ENCODE results near the gene DAB1.

DAB1 gene

GRCh38 chr1:57325536-57325935 lies 98.3 kb downstream of the DAB1 start:
- Histone ChIP-seq H3K9me3 (ENCODE audit: control insufficient read depth, low read length) (no peaks in the 10 kb centered on the region), H3K4me1 (no peaks in the 10 kb centered on the region), H3K27ac (no peak overlapping the region), H2AFZ (no peak overlapping the region), H3K27me3 (ENCODE audit: control insufficient read depth, insufficient read depth, low read length) (no peaks in the 10 kb centered on the region), H3K4me3 (ENCODE audit: low read depth, low read length) (no peak overlapping the region), H3K9ac (no peak overlapping the region), H3K79me2 (no peaks in the 10 kb centered on the region), H3K4me2 (ENCODE audit: low read length) (no peak overlapping the region), H3K36me3 (ENCODE audit: control insufficient read depth, insufficient read depth, low read length) (no peaks in the 10 kb centered on the region)
- TF ChIP-seq CTCF (IDR thresholded peaks at IDR 0.05), result no peak

GRCh38 chr1:57325117-57325516 lies 98.7 kb downstream of the DAB1 start:
- Histone ChIP-seq H3K79me2 (no peaks in the 10 kb centered on the region), H3K9me3 (ENCODE audit: control insufficient read depth, low read length) (no peaks in the 10 kb centered on the region), H3K4me2 (ENCODE audit: low read length) (no peak overlapping the region), H2AFZ (no peak overlapping the region), H3K36me3 (ENCODE audit: control insufficient read depth, insufficient read depth, low read length) (no peaks in the 10 kb centered on the region), H3K27me3 (ENCODE audit: control insufficient read depth, insufficient read depth, low read length) (no peaks in the 10 kb centered on the region), H3K4me1 (no peaks in the 10 kb centered on the region), H3K4me3 (ENCODE audit: low read depth, low read length) (no peak overlapping the region), H3K27ac (no peak overlapping the region), H3K9ac (no peak overlapping the region)
- no peak for TF ChIP-seq CTCF (IDR thresholded peaks at IDR 0.05)

GRCh38 chr1:57324388-57324787 lies 99.5 kb downstream of the DAB1 start:
- Histone ChIP-seq H3K27ac (no peak overlapping the region), H3K36me3 (ENCODE audit: control insufficient read depth, insufficient read depth, low read length) (no peaks in the 10 kb centered on the region), H3K27me3 (ENCODE audit: control insufficient read depth, insufficient read depth, low read length) (no peaks in the 10 kb centered on the region), H3K4me2 (ENCODE audit: low read length) (no peak overlapping the region), H3K4me3 (ENCODE audit: low read depth, low read length) (no peak overlapping the region), H3K9me3 (ENCODE audit: control insufficient read depth, low read length) (no peaks in the 10 kb centered on the region), H2AFZ (no peak overlapping the region), H3K79me2 (no peaks in the 10 kb centered on the region), H3K4me1 (no peaks in the 10 kb centered on the region), H3K9ac (no peak overlapping the region)
- TF ChIP-seq CTCF (IDR thresholded peaks at IDR 0.05), result no peak

- no peak overlapping the region for H2AFZ ChIP-seq
- no peak overlapping the region for H3K4me3 ChIP-seq (ENCODE audit: low read depth, low read length)
- TF ChIP-seq CTCF (IDR thresholded peaks at IDR 0.05), result no peak
- H3K9ac ChIP-seq, result no peak overlapping the region
- H3K27me3 ChIP-seq (ENCODE audit: control insufficient read depth, insufficient read depth, low read length), result no peaks in the 10 kb centered on the region
- no peaks in the 10 kb centered on the region for H3K9me3 ChIP-seq (ENCODE audit: control insufficient read depth, low read length)
- no peaks in the 10 kb centered on the region for H3K36me3 ChIP-seq (ENCODE audit: control insufficient read depth, insufficient read depth, low read length)
- no peak overlapping the region for H3K27ac ChIP-seq
- no peak overlapping the region for H3K4me2 ChIP-seq (ENCODE audit: low read length)
- no peaks in the 10 kb centered on the region for H3K79me2 ChIP-seq
- H3K4me1 ChIP-seq, result no peaks in the 10 kb centered on the region
Measured at GRCh38 chr1:57321776-57322175, 102.1 kb downstream of the DAB1 start.

- Histone ChIP-seq H3K4me1 (no peaks in the 10 kb centered on the region), H3K36me3 (ENCODE audit: control insufficient read depth, insufficient read depth, low read length) (no peaks in the 10 kb centered on the region), H3K4me2 (ENCODE audit: low read length) (no peak overlapping the region), H3K4me3 (ENCODE audit: low read depth, low read length) (no peak overlapping the region), H2AFZ (no peak overlapping the region), H3K9ac (no peak overlapping the region), H3K9me3 (ENCODE audit: control insufficient read depth, low read length) (no peaks in the 10 kb centered on the region), H3K27ac (no peak overlapping the region), H3K79me2 (no peaks in the 10 kb centered on the region), H3K27me3 (ENCODE audit: control insufficient read depth, insufficient read depth, low read length) (no peaks in the 10 kb centered on the region)
- TF ChIP-seq CTCF (IDR thresholded peaks at IDR 0.05), result no peak
Measured at GRCh38 chr1:57319791-57320190, 104.1 kb downstream of the DAB1 start.
